NCI-H1092 treated with DMSO at 0.1 percent for 48 hours (cell line): Measurements from ENCODE around the gene APOF.
"Not testable (repeated sequence)": the region's sequence is repeated elsewhere in the genome, so short reads cannot be mapped to it uniquely, and the experiment has no call there.

Experiments
- DNase-seq: peaks from one replicate; lab custom pipeline; 2025; lab: John Stamatoyannopoulos, UW

The APOF gene

GRCh38 chr12:56362130-56363059 lies at the start of gene APOF:
Gene APOF, minus strand, starts transcription at chr12:56362857. Its CDS starts 112 bp downstream, at chr12:56362745.
- DNase-seq = no peak

GRCh38 chr12:56411781-56412639 lies 49.4 kb upstream of the APOF start:
- no peak for DNase-seq

GRCh38 chr12:56410768-56411167 lies 48.1 kb upstream of the APOF start:
- no peak for DNase-seq

- DNase-seq = no peak
Observed at GRCh38 chr12:56408799-56409417, 46.3 kb upstream of the APOF start.

GRCh38 chr12:56404227-56404626 lies 41.6 kb upstream of the APOF start:
- not testable (repeated sequence) for DNase-seq

GRCh38 chr12:56401612-56402011 lies 39.0 kb upstream of the APOF start:
- DNase-seq = not testable (repeated sequence)

GRCh38 chr12:56401125-56401524 lies 38.5 kb upstream of the APOF start:
- DNase-seq = not testable (repeated sequence)

GRCh38 chr12:56399466-56399865 lies 36.8 kb upstream of the APOF start:
- DNase-seq = not testable (repeated sequence)

- DNase-seq = no peak
Observed at GRCh38 chr12:56398324-56398723, 35.7 kb upstream of the APOF start.

- no peak for DNase-seq
Observed at GRCh38 chr12:56392331-56392730, 29.7 kb upstream of the APOF start.

GRCh38 chr12:56391721-56392120 lies 29.1 kb upstream of the APOF start:
- no peak for DNase-seq

GRCh38 chr12:56389412-56389811 lies 26.8 kb upstream of the APOF start:
- no peak for DNase-seq

- no peak for DNase-seq
Observed at GRCh38 chr12:56387152-56387736, 24.6 kb upstream of the APOF start.

GRCh38 chr12:56385873-56386272 lies 23.2 kb upstream of the APOF start:
- no peak for DNase-seq

GRCh38 chr12:56382611-56383010 lies 20.0 kb upstream of the APOF start:
- no peak for DNase-seq

GRCh38 chr12:56377989-56378316 lies 15.3 kb upstream of the APOF start:
- no peak for DNase-seq

GRCh38 chr12:56377310-56377988 lies 14.8 kb upstream of the APOF start:
- DNase-seq = no peak

GRCh38 chr12:56375598-56376434 lies 13.2 kb upstream of the APOF start:
- DNase-seq = no peak

GRCh38 chr12:56374726-56375597 lies 12.3 kb upstream of the APOF start:
- no peak for DNase-seq

- DNase-seq = no peak
Observed at GRCh38 chr12:56373515-56373914, 10.9 kb upstream of the APOF start.
